GM19351 (cell line): ENCODE measurements around the gene TGFB1I1.
"Not testable (repeated sequence)": the region's sequence is repeated elsewhere in the genome, so short reads cannot be mapped to it uniquely, and the experiment has no call there.

Source experiments
- ATAC-seq: cut with Tn5 transposase; IDR thresholded peaks from one replicate; pipeline ENCODE4 v1.9.1; 2021; ENCODE audit warnings: mild to moderate bottlenecking, moderate library complexity; ENCODE audit not compliant: unreplicated experiment

The TGFB1I1 gene

GRCh38 chr16:31508706-31509195 is 36.8 kb downstream of the TGFB1I1 start:
- peak; percentile 0 for ATAC-seq

GRCh38 chr16:31513126-31513525 is 41.2 kb downstream of the TGFB1I1 start:
- ATAC-seq = no peak

- ATAC-seq = no peak
Observed at GRCh38 chr16:31513884-31514283, 41.9 kb downstream of the TGFB1I1 start.

GRCh38 chr16:31517800-31518402 is 45.9 kb downstream of the TGFB1I1 start:
- no peak for ATAC-seq

- ATAC-seq = no peak
Observed at GRCh38 chr16:31519759-31520431, 47.9 kb downstream of the TGFB1I1 start.

GRCh38 chr16:31521368-31521767 is 49.4 kb downstream of the TGFB1I1 start:
- no peak for ATAC-seq

GRCh38 chr16:31522071-31522470 is 50.1 kb downstream of the TGFB1I1 start:
- no peak for ATAC-seq

GRCh38 chr16:31523768-31524167 is 51.8 kb downstream of the TGFB1I1 start:
- not testable (repeated sequence) for ATAC-seq

- no peak for ATAC-seq
Observed at GRCh38 chr16:31525113-31525512, 53.2 kb downstream of the TGFB1I1 start.
